Measurements from ENCODE around the gene CHCT1. TPM values are rescaled to one million over a fixed set of nuclear protein-coding genes. Genes with fewer than 3 reads are reported as not detected.
A peak's percentile ranks its signal among the peaks of the same experiment; 100 is the strongest.
"Not testable (repeated sequence)": the region's sequence is repeated elsewhere in the genome, so short reads cannot be mapped to it uniquely, and the experiment has no call there.

The CHCT1 gene
- polyA plus RNA-seq (ENCODE audit: insufficient read length in 3 of 3) = under 1 TPM in 2 of 3 donors, not detected in 1; 0.29 to 0.30 TPM

GRCh38 chr17:60422162-60422665 lies at the start of gene CHCT1:
Gene CHCT1, plus strand, starts transcription at chr17:60422489. Its CDS starts 104 bp downstream, at chr17:60422593.
- no peak for DNase-seq (ENCODE audit: low read depth in 3 of 3, low spot score in 2 of 3)

DNA sequence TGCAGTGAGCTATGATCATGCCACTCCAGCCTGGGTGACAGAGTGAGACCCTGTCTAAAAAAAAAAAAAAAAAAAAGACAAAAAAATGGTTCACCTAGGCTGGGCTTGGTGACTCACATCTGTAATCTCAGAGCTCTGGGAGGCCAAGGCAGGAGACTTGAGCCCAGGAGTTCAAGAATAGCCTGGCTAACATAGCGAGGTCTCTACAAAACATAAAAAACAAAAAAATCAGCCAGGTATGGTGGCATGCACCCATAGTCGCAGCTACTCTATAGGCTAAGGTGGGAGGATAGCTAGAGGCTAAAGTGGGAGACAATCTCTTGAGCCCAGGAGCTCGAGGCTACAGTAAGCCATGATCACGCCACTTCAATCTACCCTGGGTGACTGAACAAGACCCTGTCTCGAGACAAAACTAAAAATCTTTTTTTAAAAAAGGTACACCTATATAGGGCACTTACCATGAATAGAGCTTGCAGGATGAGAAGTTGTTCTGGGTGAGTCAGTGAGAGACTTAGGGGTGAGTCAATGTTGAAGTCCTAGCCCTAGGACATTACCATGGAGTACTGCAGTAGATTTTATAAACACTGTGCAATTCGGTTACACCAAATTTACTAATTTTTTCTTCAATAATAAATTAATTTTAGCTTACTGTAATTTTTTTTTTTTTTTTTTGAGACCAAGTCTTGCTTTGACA lies 49.4 kb upstream of the CHCT1 start:
- no peak for DNase-seq (ENCODE audit: low read depth in 3 of 3, low spot score in 2 of 3)

DNA sequence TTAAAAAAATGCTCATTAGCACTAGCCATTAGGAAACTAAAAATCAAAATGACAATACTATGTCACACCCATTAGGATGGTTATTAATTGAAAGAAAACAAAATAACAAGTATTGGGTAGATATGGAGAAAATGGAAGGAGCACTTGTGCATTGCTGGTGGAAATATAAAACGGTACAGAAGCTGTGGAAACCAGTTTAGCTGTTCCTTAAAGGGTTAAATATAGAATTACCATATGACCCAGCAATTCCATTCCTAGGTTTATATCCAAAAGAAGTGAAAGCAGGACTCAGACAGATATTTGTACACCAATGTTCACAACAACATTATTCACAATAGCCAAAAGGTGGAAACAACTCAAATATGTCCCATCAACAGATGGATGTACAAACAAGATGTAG lies 44.1 kb upstream of the CHCT1 start:
- DNase-seq (ENCODE audit: low read depth in 3 of 3, low spot score in 2 of 3) = not testable (repeated sequence)

DNA sequence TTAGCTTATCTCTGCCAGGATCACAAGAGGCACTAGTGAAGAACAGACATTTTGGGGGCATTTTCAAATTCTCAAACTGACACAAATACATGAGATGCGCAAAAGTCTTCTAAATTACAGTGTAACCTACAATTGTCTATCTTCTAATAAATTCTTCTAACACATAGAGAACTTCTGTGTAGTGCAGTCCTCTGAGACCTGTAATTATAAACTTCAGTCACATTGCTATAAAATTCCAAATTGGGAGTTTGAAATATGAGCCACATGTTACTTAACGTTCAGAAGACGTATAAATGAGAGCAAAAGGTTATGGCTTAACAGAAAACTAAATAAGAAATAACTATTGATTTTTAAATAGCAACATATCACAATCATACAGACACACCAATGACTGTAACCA lies 42.8 kb upstream of the CHCT1 start:
- DNase-seq (ENCODE audit: low read depth in 3 of 3, low spot score in 2 of 3) = not testable (repeated sequence)

DNA sequence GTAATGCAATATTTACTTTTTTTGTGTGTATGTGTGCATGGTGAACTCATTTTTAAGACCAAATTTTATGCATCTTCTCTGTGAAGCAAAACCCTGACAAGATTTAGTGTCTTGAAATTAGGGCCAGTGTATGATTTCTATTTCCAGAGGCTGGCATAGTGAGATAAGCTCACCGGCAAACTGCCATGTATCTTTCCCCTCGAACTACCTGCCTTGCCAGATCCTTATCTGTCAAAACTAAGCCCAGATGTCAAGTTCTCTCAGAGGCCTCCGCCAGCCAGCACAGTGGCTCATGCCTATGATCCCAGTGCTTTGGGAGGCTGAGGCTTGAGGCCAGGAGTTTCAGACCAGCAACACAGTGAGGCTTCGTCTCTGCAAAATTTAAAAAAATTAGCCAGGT lies 40.3 kb upstream of the CHCT1 start:
- no peak for DNase-seq (ENCODE audit: low read depth in 3 of 3, low spot score in 2 of 3)

GRCh38 chr17:60383379-60383778 lies 38.9 kb upstream of the CHCT1 start:
- no peak for DNase-seq (ENCODE audit: low read depth in 3 of 3, low spot score in 2 of 3)

- DNase-seq (ENCODE audit: low read depth in 3 of 3, low spot score in 2 of 3) = not testable (repeated sequence)
Measured at GRCh38 chr17:60384921-60385320, 37.4 kb upstream of the CHCT1 start.

- no peak for DNase-seq (ENCODE audit: low read depth in 3 of 3, low spot score in 2 of 3)
Measured at GRCh38 chr17:60386147-60387058, 35.9 kb upstream of the CHCT1 start.

DNA sequence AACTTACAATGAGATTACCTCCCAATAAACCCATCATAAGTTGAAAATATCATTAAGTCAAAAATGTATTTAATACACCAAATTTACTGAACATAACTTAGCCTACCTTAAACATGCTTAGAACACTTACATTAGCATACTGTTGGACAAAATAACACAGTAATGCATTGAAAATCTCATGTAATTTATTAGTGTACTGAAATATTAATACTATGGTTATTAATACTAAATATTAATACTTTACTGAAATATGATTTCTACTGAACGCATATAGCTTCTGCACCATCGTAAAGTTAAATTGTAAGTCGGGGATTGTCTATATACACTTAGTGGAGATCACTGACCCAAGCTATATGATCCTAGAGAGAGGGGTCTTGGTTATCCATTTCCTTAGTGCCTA lies 34.6 kb upstream of the CHCT1 start:
- no peak for DNase-seq (ENCODE audit: low read depth in 3 of 3, low spot score in 2 of 3)

DNA sequence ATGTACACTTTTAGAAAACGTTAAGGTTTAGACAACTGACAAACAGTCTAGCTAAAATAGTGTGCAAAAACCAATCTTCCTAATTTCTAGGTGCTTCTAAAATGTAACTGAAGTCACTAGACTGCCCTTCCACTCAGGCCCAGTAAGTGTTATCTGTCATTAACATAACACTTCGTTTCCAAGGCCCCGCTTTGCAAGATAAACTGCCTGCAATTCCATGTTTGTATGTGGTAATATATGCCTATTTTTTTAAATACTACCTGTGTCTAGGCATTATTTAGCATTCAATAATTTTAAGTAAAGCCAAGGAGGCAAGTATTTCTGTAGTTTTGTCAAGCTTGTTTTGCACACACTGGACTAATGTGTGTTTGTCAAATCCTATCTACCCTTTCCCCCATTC lies 33.5 kb upstream of the CHCT1 start:
- DNase-seq (ENCODE audit: low read depth in 3 of 3, low spot score in 2 of 3) = no peak

DNA sequence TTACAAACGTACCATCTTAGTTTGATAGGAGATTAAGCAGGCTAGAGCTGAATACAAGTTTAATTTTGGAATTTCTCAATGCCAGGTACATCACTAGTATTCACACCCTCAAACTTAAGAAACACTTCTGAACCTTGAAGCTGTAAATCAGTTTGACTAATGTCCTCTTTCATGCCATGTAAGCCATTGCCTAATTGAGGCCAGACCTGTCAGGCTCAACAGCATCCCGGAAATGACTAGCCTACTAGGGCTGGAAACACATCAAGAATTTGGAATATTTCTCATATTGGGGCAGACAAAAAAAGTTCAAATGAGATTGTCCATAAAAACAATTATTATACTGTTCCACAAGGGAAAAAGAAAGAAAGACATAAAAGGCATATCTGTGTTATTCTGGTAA lies 32.1 kb upstream of the CHCT1 start:
- DNase-seq (ENCODE audit: low read depth in 3 of 3, low spot score in 2 of 3) = no peak

GRCh38 chr17:60390925-60391470 lies 31.3 kb upstream of the CHCT1 start:
- DNase-seq (ENCODE audit: low read depth in 3 of 3, low spot score in 2 of 3) = no peak

DNA sequence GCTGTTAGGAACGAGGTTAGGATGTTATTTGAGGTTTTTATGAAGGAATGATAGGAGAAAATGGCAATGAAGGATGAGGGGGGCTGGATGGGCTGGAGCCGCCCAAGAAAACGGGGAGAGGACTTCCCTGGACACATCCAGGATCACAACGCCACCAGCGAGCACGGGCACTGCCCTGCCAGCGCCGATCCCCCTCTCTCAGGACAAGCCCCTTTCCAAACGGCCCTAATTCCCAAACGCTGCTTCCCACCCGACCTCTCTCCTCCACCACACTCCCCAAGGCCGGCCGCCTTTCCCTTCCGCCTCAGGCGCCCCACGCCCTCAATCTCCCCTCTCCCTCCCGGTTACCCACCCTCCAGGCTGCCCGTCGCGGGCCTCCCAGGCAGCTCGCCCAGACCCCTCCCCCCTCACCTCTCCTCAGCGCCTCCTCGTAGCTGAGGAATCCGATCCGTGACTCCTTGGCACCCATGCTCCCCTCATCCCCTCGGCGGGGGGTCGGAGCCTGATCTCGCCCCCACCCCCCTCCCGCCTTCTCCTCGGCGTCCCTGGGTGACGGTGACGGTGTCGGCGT lies 30.7 kb upstream of the CHCT1 start:
- no peak for DNase-seq (ENCODE audit: low read depth in 3 of 3, low spot score in 2 of 3)

GRCh38 chr17:60392042-60392844 lies 30.0 kb upstream of the CHCT1 start, which contains the start of gene USP32:
Gene USP32, minus strand, starts transcription at chr17:60392133. Its CDS starts 194 bp downstream, at chr17:60391939.
- peak; percentile 87 to 93 (median 89) for DNase-seq (ENCODE audit: low read depth in 3 of 3, low spot score in 2 of 3)

GRCh38 chr17:60392845-60393702 lies 29.2 kb upstream of the CHCT1 start:
- peak in 1 of 3 donors; percentile 51 for DNase-seq (ENCODE audit: low read depth in 3 of 3, low spot score in 2 of 3)

DNA sequence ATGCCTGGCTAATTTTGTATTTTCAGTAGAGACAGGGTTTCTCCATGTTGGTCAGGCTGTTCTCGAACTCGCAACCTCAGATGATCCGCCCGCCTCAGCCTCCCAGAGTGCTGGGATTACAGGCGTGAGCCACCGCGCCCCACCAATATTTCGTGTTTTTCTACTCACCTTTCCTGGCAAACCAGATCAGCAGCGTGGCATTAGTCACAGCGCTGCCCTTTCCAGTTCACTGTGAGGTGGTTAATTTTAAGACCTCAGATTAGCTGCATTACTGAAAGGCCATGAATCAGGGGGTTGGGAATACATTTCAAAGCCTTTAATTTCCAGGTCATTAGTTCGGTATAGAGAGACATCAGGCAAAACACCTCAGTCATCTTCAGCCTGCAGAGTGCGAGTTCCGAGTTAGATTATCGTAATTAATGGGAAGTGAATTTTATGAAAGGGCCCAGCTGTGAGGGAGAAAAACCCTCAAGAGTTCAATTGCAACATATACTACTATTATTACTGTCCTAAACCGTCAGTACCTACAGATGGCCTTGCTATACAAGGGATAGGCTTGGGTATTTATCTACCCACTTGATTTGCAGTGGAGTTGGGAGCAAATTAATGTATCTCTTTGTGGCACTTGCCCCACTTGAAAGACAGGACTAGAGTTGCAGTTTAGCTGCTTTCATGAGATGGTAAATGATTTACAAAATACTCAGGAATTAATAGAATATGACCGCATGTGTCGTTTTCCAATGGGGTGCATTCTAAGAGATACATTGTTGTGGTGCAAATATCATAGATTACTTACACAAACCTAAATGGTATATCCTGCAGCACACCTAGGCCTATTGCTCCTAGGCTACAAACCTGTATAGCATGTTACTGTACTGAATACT lies 28.2 kb upstream of the CHCT1 start:
- no peak for DNase-seq (ENCODE audit: low read depth in 3 of 3, low spot score in 2 of 3)

- no peak for DNase-seq (ENCODE audit: low read depth in 3 of 3, low spot score in 2 of 3)
Measured at GRCh38 chr17:60395508-60396065, 26.7 kb upstream of the CHCT1 start.

DNA sequence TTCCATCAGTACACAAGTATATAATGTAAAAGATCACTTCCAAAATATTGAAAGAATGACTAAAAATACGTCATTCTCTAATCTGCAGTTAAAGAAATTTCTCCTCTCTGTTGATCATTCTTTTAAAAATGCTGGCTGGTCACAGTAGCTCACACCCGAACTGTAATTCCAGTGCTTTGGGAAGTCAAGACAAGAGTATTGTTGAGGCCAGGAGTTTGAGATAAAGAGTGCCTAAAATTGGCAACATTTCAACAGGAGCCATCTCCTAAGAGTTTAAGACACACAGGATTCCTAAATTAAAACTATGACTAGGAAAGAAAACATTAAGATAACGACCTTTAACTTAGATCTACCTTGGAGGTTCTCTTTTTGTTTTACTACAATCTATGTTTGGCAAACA lies 25.9 kb upstream of the CHCT1 start:
- no peak for DNase-seq (ENCODE audit: low read depth in 3 of 3, low spot score in 2 of 3)

Data from right renal cortex interstitium (tissue), 3 donors.